HepG2 (cell line): ENCODE data around the gene ZNF513. TPM values are rescaled to one million over a fixed set of nuclear protein-coding genes. Genes with fewer than 3 reads are reported as not detected.
A peak's percentile ranks its signal among the peaks of the same experiment; 100 is the strongest.

ENCODE experiments used
- BCL6 ChIP-seq: IDR thresholded peaks from 2 replicates; pipeline ENCODE4 v1.6.1; 2016; ENCODE audit warnings: missing genetic modification reagents, missing compliant biosample characterization
- CEBPB ChIP-seq: IDR thresholded peaks from 2 replicates; pipeline ENCODE4 v1.6.1; 2011; ENCODE audit warnings: low read depth, low read length, improper control_type of control experiment, borderline replicate concordance
- GTF2F1 ChIP-seq: fragments of 150-350 bp; IDR thresholded peaks from 2 replicates; pipeline ENCODE4 v1.6.1; 2014; ENCODE audit warnings: low read length
- HNF4G ChIP-seq, 2 experiments: sonication (generic) in 1 of 2; formaldehyde crosslinking in 1 of 2; IDR thresholded peaks; 2 replicates each; pipeline versions ENCODE4 v1.4.0 to v1.6.1; 2011 to 2020; ENCODE audit warnings: borderline replicate concordance in 2 of 2, low read depth in 2 of 2, mild to moderate bottlenecking in 2 of 2, low read length in 1 of 2, missing genetic modification reagents in 1 of 2, moderate library complexity in 1 of 2
- MIXL1 ChIP-seq: IDR thresholded peaks from 2 replicates; pipeline ENCODE4 v1.6.1; 2016
- POGZ ChIP-seq: sonication (generic); formaldehyde crosslinking; IDR thresholded peaks from 2 replicates; pipeline ENCODE4 v1.4.0; 2020; ENCODE audit warnings: mild to moderate bottlenecking, missing genetic modification reagents
- PRPF4 ChIP-seq: fragments of 200-400 bp; formaldehyde crosslinking; IDR thresholded peaks from 2 replicates; pipeline ENCODE4 v1.6.1; 2016; ENCODE audit warnings: low read length, low read depth; ENCODE audit not compliant: poor library complexity, severe bottlenecking
- RELA ChIP-seq: sonication (generic); formaldehyde crosslinking; IDR thresholded peaks from 2 replicates; pipeline ENCODE4 v1.4.0; 2020; ENCODE audit warnings: missing genetic modification reagents
- SNAPC5 ChIP-seq: sonication (generic); formaldehyde crosslinking; IDR thresholded peaks from 2 replicates; pipeline ENCODE4 v1.8.1; 2023; ENCODE audit warnings: mild to moderate bottlenecking, missing genetic modification reagents, borderline replicate concordance
- TOPORS ChIP-seq: sonication (generic); formaldehyde crosslinking; IDR thresholded peaks from 2 replicates; pipeline ENCODE4 v1.8.0; 2023; ENCODE audit warnings: mild to moderate bottlenecking, missing genetic modification reagents
- ZBTB4 ChIP-seq: sonication (generic); formaldehyde crosslinking; IDR thresholded peaks from 2 replicates; pipeline ENCODE4 v1.4.0; 2020; ENCODE audit warnings: missing genetic modification reagents, mild to moderate bottlenecking, borderline replicate concordance
- ZMYM3 ChIP-seq: sonication (generic); formaldehyde crosslinking; IDR thresholded peaks from 2 replicates; pipeline ENCODE4 v1.5.1; 2020; ENCODE audit warnings: mild to moderate bottlenecking, missing genetic modification reagents
- ZNF12 ChIP-seq: sonication (generic); formaldehyde crosslinking; IDR thresholded peaks from 2 replicates; pipeline ENCODE4 v1.5.0; 2020; ENCODE audit warnings: missing genetic modification reagents
- ZNF260 ChIP-seq: sonication (generic); formaldehyde crosslinking; IDR thresholded peaks from 2 replicates; pipeline ENCODE4 v1.4.0; 2020; ENCODE audit warnings: missing genetic modification reagents, low read depth, mild to moderate bottlenecking, borderline replicate concordance
- ZNF644 ChIP-seq: IDR thresholded peaks from 2 replicates; pipeline ENCODE4 v1.6.1; 2016; ENCODE audit warnings: low read depth
- polyA plus RNA-seq, 8 experiments: library from polyadenylated mRNA; depleted of rRNA in 3 of 8; stranded (reverse) in 7 of 8; unstranded in 1 of 8; fragments of >200 nt; fragmentation: Illumina TruSeq in 4 of 8; extraction: Trizol in 4 of 8; gene quantifications; 2 replicates each; pipeline versions ENCODE4 v1.2.1 to v1.2.3, GENCODE V29; 2011 to 2016; ENCODE audit warnings: low read depth in 4 of 8, missing spikeins in 1 of 8, mixed read lengths in 1 of 8; ENCODE audit not compliant: insufficient read depth in 1 of 8
- total RNA-seq, 5 experiments: library from RNA; depleted of rRNA; stranded (reverse); fragments of >200 nt; fragmentation: Illumina TruSeq; extraction: Trizol; gene quantifications; 2 replicates each; pipeline ENCODE4 v1.2.3, GENCODE V29; 2016; ENCODE audit warnings: low read depth in 1 of 5
- TF ChIP-seq, protein P1 (sequence below): sonication (generic); formaldehyde crosslinking; IDR thresholded peaks from 2 replicates; pipeline ENCODE4 v1.4.0; 2020; ENCODE audit warnings: missing genetic modification reagents, borderline replicate concordance
- TF ChIP-seq, protein P2 (sequence below): sonication (generic); formaldehyde crosslinking; IDR thresholded peaks from 2 replicates; pipeline ENCODE4 v1.4.0; 2020; ENCODE audit warnings: missing genetic modification reagents, borderline replicate concordance
- TF ChIP-seq, protein P3 (sequence below): sonication (generic); formaldehyde crosslinking; IDR thresholded peaks from 2 replicates; pipeline ENCODE4 v1.4.0; 2020; ENCODE audit warnings: missing genetic modification reagents

Gene ZNF513
- total and polyA plus RNA-seq, 2 of the 13 experiments (the other 11 are each of a cell fraction or from before 2014, with no cell fraction given) = 4.9 to 6.3 TPM

- no peak for TF ChIP-seq SNAPC5 (CRISPR knock-in tag)
- TF ChIP-seq ZMYM3 (CRISPR knock-in tag) = peak; percentile 93
- TF ChIP-seq, protein P1, sequence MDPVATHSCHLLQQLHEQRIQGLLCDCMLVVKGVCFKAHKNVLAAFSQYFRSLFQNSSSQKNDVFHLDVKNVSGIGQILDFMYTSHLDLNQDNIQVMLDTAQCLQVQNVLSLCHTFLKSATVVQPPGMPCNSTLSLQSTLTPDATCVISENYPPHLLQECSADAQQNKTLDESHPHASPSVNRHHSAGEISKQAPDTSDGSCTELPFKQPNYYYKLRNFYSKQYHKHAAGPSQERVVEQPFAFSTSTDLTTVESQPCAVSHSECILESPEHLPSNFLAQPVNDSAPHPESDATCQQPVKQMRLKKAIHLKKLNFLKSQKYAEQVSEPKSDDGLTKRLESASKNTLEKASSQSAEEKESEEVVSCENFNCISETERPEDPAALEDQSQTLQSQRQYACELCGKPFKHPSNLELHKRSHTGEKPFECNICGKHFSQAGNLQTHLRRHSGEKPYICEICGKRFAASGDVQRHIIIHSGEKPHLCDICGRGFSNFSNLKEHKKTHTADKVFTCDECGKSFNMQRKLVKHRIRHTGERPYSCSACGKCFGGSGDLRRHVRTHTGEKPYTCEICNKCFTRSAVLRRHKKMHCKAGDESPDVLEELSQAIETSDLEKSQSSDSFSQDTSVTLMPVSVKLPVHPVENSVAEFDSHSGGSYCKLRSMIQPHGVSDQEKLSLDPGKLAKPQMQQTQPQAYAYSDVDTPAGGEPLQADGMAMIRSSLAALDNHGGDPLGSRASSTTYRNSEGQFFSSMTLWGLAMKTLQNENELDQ (CRISPR knock-in tag) = no peak
- TF ChIP-seq BCL6 (CRISPR knock-in tag) = peak; percentile 38; the same call in 1 of the 2 replicates
- TF ChIP-seq, protein P2, sequence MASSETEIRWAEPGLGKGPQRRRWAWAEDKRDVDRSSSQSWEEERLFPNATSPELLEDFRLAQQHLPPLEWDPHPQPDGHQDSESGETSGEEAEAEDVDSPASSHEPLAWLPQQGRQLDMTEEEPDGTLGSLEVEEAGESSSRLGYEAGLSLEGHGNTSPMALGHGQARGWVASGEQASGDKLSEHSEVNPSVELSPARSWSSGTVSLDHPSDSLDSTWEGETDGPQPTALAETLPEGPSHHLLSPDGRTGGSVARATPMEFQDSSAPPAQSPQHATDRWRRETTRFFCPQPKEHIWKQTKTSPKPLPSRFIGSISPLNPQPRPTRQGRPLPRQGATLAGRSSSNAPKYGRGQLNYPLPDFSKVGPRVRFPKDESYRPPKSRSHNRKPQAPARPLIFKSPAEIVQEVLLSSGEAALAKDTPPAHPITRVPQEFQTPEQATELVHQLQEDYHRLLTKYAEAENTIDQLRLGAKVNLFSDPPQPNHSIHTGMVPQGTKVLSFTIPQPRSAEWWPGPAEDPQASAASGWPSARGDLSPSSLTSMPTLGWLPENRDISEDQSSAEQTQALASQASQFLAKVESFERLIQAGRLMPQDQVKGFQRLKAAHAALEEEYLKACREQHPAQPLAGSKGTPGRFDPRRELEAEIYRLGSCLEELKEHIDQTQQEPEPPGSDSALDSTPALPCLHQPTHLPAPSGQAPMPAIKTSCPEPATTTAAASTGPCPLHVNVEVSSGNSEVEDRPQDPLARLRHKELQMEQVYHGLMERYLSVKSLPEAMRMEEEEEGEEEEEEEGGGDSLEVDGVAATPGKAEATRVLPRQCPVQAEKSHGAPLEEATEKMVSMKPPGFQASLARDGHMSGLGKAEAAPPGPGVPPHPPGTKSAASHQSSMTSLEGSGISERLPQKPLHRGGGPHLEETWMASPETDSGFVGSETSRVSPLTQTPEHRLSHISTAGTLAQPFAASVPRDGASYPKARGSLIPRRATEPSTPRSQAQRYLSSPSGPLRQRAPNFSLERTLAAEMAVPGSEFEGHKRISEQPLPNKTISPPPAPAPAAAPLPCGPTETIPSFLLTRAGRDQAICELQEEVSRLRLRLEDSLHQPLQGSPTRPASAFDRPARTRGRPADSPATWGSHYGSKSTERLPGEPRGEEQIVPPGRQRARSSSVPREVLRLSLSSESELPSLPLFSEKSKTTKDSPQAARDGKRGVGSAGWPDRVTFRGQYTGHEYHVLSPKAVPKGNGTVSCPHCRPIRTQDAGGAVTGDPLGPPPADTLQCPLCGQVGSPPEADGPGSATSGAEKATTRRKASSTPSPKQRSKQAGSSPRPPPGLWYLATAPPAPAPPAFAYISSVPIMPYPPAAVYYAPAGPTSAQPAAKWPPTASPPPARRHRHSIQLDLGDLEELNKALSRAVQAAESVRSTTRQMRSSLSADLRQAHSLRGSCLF (CRISPR knock-in tag) = no peak
- TF ChIP-seq POGZ (CRISPR knock-in tag) = no peak
- no peak for TF ChIP-seq GTF2F1
- TF ChIP-seq ZBTB4 = no peak
- TF ChIP-seq, protein P3, sequence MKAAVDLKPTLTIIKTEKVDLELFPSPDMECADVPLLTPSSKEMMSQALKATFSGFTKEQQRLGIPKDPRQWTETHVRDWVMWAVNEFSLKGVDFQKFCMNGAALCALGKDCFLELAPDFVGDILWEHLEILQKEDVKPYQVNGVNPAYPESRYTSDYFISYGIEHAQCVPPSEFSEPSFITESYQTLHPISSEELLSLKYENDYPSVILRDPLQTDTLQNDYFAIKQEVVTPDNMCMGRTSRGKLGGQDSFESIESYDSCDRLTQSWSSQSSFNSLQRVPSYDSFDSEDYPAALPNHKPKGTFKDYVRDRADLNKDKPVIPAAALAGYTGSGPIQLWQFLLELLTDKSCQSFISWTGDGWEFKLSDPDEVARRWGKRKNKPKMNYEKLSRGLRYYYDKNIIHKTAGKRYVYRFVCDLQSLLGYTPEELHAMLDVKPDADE (CRISPR knock-in tag) = no peak
- TF ChIP-seq HNF4G (IDR thresholded peaks at IDR 0.05; ENCODE audit: borderline replicate concordance, low read depth, low read length) = no peak
- no peak for TF ChIP-seq HNF4G (CRISPR knock-in tag; IDR thresholded peaks at IDR 0.05; ENCODE audit: borderline replicate concordance, low read depth)
- no peak for TF ChIP-seq ZNF644 (CRISPR knock-in tag)
- TF ChIP-seq TOPORS = no peak
- TF ChIP-seq MIXL1 (CRISPR knock-in tag) = peak; percentile 42; the same call in 1 of the 2 replicates
- TF ChIP-seq PRPF4 = no peak
- TF ChIP-seq ZNF260 (CRISPR knock-in tag) = no peak
- TF ChIP-seq ZNF12 = no peak
- TF ChIP-seq CEBPB = peak; percentile 59; the same call in 1 of the 2 replicates
- no peak for TF ChIP-seq RELA (CRISPR knock-in tag)
Measured at GRCh38 chr2:27421660-27422250, 41.2 kb upstream of the ZNF513 start (continued).
